Measurements from ENCODE around the gene CACNA2D1.

CACNA2D1 gene

DNA sequence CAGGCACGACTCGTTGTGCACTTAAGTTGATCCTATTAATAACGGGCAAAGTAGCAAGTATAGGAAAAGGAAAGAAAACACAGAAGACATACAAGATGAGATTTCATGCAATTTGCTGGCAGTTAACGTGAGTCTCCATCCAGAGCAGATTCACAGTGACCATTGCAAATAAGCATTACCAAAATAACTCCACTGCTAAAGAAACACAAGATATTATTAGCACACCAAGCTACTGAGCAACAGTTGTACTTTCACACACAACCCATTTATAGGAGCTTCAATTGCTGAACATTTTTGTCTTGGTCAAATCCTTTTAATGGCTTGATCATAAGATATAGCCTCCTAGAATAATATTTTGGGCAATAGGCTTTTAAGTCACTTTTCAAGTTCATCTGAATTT is 486.1 kb downstream of the CACNA2D1 start:
- DNase-seq, result no peak

DNA sequence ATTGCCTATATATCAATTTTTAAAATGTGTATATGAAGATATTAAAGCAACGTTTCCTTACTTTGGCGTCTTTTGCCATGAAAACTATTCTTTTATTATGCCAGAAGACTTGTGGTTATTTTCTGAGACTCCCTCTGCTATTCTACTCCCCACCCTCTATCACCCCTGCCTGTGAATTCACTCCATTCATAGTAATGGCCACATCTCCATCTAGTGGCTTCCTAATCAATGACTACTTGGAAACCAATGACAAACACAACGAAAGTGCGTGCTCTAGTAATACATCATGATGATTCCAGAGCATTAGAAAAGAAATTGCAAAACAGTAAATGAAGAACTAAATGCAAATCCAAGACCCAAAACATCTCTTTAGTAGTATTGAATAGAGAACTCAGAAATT is 487.1 kb downstream of the CACNA2D1 start:
- no peak for DNase-seq

- DNase-seq, result no peak
Observed at GRCh38 chr7:81949306-81949705, 494.3 kb downstream of the CACNA2D1 start.

DNA sequence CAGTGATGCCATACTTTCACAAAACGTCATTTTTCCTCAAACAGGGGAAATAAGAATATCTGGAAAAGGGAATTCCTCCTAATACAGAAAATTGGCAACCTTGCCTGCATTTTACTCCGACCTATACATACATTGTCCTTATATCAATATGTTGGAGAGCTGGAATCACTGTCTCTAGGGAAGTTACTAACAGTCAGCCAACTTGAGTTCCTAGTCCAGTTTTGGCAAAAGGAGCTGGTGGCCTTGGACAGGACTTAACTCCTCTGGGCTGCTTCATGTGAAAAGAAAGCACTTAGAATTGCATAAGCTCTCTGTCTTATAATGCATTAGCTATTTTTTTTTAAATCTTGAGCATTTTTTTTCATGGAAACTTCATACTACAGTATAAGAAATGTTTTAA is 499.5 kb downstream of the CACNA2D1 start:
- DNase-seq, result no peak

GRCh38 chr7:81937091-81937490 is 506.5 kb downstream of the CACNA2D1 start:
- no peak for DNase-seq

- no peak for DNase-seq
Observed at GRCh38 chr7:81934596-81935301, 508.8 kb downstream of the CACNA2D1 start.

DNA sequence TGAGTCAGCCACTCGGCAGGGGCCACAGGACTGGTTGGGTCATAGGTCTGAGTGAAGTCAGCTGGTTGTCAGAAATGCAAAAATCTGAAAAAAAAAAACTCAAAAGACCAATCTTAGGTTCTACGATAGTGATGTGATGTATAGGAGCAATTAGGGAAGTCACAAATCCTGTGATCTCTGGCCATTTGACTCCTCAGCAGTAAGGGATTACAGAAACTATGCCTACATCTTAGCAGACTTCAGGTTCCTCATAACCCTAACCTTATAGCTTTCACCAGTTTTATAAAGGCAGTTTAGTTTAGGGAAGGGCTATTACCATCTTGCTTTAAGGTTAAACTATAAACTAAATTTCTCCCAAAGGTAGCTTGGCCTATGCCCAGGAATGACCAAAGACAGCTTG is 510.6 kb downstream of the CACNA2D1 start:
- no peak for DNase-seq

DNA sequence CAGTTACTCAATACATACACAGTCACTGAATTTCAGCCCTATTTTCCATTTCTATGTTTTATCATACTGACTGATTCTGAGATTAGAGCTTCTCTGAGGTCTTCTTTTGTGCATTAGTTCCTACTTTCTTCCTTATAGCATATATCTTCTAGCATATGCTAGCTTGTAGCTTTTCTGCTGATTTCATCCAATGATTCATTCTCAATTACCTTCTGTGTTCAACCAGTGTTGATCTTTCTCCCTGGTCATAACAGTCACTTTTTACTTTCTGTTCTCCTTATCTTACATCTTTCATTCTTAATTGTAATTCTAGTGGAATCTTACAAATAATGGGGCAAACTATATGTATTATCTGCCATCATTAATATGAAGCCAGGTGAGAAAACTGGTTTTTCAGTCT is 514.2 kb downstream of the CACNA2D1 start:
- DNase-seq, result no peak

GRCh38 chr7:81926154-81926553 is 517.4 kb downstream of the CACNA2D1 start:
- DNase-seq, result no peak

DNA sequence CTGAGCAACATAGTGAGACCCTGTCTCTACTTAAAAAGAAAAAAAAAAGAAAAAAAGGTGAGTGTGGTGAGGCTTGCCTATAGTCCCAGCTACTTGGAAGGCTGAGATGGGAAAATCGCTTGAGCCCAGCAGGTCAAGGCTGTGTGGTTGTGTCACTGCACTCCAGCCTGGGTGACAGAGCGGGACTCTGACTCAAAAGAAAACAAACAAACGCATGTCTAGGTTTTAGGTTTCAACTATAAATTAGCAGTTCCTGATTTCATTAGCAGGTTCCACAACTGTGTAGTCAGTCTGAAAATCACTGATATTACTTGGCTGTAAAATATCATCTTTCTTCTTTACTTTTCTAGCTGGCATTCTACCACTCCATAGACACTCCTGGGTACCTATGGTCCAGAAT is 518.0 kb downstream of the CACNA2D1 start:
- DNase-seq, result no peak

- no peak for DNase-seq
Observed at GRCh38 chr7:81924494-81924893, 519.1 kb downstream of the CACNA2D1 start.

DNA sequence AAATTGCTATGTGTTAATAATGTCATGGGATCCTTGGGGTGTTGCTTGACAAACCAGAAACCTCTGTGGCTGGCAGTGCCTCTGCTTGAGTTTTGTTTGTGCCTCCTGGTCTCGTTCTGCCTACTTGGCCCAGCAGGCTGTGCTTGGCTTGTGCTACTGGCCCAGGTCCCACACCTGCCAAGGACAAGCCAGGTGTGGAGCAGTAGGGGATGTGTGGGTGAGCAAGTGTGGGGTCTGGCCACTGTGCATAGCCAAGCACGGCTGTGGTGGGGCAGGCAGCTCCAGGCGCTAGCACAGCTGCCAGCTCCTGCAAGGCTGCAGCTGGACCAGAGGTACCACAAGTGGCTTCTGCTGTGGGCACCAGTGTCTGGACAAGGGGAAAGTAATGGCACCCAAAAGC is 524.1 kb downstream of the CACNA2D1 start:
- no peak for DNase-seq

DNA sequence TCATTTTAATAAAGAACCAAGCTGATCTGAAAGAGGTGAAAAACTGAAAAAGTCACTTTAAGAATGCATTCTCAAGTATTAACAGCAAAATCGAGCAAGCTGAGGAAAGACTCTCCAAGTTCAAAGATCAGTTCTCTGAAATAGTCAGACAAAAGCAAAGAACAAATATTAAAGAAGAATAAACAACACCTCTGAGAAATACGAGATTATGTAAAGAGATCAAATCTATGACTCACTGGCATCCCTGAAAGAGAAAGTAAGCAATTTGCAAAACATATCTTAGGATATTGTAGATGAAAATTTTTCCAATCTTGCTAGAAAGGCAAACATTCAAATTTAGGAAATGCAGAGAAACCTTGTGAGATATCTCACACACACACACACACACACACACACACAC is 535.4 kb downstream of the CACNA2D1 start:
- no peak for DNase-seq

GRCh38 chr7:81903115-81903514 is 540.5 kb downstream of the CACNA2D1 start:
- DNase-seq, result no peak

- DNase-seq, result no peak
Observed at GRCh38 chr7:81902536-81902935, 541.0 kb downstream of the CACNA2D1 start.
